ENCODE data around the gene H3-3A. TPM values are rescaled to one million over a fixed set of nuclear protein-coding genes. Genes with fewer than 3 reads are reported as not detected.
A peak's percentile ranks its signal among the peaks of the same experiment; 100 is the strongest.

The H3-3A gene
- total RNA-seq, 1 experiment from 2014 or later: 894 TPM

DNA sequence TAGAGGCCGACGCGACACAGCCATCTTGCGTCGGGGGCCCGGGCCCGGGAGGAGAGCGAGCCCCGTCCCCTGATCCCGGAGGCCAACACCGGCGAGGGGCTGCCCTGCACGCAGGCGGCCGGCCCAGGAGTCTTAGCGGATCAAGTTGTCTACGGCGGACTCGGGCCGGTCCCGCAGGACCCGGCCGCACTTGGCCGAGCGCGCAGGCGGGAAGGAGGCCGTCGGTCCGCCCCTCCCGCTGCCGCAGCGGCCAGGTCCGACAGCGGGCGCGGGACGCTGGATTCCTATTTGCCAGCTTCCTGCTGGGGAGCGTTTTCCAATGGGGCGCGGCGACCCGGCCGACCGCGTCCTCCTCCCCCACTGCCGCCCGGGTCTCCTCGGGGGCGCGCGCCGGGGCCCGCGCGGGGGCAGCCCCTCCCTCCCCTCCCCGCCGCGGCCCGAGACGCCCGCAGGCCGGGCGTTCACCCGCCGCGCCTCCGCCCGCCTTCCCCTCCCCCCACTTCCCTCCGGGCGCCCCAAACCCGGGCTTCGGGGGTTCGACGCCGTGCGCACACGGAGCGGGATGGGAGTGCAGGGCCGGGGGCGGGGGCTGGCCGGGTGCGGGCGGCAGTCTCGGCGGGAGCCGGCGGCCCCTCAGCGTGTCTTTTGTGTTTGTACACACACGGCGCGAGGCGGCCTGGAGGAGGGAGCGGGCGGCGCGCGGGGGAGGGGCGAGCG lies 517 bp upstream of the H3-3A start (continued):
- TF ChIP-seq, protein P1, sequence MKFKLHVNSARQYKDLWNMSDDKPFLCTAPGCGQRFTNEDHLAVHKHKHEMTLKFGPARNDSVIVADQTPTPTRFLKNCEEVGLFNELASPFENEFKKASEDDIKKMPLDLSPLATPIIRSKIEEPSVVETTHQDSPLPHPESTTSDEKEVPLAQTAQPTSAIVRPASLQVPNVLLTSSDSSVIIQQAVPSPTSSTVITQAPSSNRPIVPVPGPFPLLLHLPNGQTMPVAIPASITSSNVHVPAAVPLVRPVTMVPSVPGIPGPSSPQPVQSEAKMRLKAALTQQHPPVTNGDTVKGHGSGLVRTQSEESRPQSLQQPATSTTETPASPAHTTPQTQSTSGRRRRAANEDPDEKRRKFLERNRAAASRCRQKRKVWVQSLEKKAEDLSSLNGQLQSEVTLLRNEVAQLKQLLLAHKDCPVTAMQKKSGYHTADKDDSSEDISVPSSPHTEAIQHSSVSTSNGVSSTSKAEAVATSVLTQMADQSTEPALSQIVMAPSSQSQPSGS (CRISPR knock-in tag; IDR thresholded peaks at IDR 0.05; ENCODE audit: borderline replicate concordance, low read depth): no peak
- TF ChIP-seq CREM (CRISPR knock-in tag; IDR thresholded peaks at IDR 0.05) (no peak), ZNF232 (CRISPR knock-in tag; IDR thresholded peaks at IDR 0.05) (peak; percentile 76; the same call in 1 of the 2 replicates), OVOL2 (CRISPR knock-in tag; IDR thresholded peaks at IDR 0.05; ENCODE audit: borderline replicate concordance) (no peak), ZNF423 (CRISPR knock-in tag; IDR thresholded peaks at IDR 0.05) (no peak), NR3C1 (CRISPR knock-in tag; conservative IDR thresholded peaks at IDR 0.05; ENCODE audit: low read depth) (0 out of 2 replicates have a peak, but pooled peaks have one; percentile 48), NFATC4 (CRISPR knock-in tag; IDR thresholded peaks at IDR 0.05) (no peak), GTF2I (CRISPR knock-in tag; conservative IDR thresholded peaks at IDR 0.05) (no peak), NR1H2 (CRISPR knock-in tag; IDR thresholded peaks at IDR 0.05) (no peak), RELA (CRISPR knock-in tag; IDR thresholded peaks at IDR 0.05; ENCODE audit: borderline replicate concordance) (no peak), ZNF671 (CRISPR knock-in tag; IDR thresholded peaks at IDR 0.05) (no peak)
- TF ChIP-seq, protein P2, sequence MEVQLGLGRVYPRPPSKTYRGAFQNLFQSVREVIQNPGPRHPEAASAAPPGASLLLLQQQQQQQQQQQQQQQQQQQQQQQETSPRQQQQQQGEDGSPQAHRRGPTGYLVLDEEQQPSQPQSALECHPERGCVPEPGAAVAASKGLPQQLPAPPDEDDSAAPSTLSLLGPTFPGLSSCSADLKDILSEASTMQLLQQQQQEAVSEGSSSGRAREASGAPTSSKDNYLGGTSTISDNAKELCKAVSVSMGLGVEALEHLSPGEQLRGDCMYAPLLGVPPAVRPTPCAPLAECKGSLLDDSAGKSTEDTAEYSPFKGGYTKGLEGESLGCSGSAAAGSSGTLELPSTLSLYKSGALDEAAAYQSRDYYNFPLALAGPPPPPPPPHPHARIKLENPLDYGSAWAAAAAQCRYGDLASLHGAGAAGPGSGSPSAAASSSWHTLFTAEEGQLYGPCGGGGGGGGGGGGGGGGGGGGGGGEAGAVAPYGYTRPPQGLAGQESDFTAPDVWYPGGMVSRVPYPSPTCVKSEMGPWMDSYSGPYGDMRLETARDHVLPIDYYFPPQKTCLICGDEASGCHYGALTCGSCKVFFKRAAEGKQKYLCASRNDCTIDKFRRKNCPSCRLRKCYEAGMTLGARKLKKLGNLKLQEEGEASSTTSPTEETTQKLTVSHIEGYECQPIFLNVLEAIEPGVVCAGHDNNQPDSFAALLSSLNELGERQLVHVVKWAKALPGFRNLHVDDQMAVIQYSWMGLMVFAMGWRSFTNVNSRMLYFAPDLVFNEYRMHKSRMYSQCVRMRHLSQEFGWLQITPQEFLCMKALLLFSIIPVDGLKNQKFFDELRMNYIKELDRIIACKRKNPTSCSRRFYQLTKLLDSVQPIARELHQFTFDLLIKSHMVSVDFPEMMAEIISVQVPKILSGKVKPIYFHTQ (CRISPR knock-in tag; IDR thresholded peaks at IDR 0.05): no peak
- TF ChIP-seq, protein P3, sequence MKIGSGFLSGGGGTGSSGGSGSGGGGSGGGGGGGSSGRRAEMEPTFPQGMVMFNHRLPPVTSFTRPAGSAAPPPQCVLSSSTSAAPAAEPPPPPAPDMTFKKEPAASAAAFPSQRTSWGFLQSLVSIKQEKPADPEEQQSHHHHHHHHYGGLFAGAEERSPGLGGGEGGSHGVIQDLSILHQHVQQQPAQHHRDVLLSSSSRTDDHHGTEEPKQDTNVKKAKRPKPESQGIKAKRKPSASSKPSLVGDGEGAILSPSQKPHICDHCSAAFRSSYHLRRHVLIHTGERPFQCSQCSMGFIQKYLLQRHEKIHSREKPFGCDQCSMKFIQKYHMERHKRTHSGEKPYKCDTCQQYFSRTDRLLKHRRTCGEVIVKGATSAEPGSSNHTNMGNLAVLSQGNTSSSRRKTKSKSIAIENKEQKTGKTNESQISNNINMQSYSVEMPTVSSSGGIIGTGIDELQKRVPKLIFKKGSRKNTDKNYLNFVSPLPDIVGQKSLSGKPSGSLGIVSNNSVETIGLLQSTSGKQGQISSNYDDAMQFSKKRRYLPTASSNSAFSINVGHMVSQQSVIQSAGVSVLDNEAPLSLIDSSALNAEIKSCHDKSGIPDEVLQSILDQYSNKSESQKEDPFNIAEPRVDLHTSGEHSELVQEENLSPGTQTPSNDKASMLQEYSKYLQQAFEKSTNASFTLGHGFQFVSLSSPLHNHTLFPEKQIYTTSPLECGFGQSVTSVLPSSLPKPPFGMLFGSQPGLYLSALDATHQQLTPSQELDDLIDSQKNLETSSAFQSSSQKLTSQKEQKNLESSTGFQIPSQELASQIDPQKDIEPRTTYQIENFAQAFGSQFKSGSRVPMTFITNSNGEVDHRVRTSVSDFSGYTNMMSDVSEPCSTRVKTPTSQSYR (CRISPR knock-in tag; IDR thresholded peaks at IDR 0.05): no peak
- TF ChIP-seq, protein P4, sequence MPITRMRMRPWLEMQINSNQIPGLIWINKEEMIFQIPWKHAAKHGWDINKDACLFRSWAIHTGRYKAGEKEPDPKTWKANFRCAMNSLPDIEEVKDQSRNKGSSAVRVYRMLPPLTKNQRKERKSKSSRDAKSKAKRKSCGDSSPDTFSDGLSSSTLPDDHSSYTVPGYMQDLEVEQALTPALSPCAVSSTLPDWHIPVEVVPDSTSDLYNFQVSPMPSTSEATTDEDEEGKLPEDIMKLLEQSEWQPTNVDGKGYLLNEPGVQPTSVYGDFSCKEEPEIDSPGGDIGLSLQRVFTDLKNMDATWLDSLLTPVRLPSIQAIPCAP (CRISPR knock-in tag; IDR thresholded peaks at IDR 0.05): no peak
- TF ChIP-seq, protein P5, sequence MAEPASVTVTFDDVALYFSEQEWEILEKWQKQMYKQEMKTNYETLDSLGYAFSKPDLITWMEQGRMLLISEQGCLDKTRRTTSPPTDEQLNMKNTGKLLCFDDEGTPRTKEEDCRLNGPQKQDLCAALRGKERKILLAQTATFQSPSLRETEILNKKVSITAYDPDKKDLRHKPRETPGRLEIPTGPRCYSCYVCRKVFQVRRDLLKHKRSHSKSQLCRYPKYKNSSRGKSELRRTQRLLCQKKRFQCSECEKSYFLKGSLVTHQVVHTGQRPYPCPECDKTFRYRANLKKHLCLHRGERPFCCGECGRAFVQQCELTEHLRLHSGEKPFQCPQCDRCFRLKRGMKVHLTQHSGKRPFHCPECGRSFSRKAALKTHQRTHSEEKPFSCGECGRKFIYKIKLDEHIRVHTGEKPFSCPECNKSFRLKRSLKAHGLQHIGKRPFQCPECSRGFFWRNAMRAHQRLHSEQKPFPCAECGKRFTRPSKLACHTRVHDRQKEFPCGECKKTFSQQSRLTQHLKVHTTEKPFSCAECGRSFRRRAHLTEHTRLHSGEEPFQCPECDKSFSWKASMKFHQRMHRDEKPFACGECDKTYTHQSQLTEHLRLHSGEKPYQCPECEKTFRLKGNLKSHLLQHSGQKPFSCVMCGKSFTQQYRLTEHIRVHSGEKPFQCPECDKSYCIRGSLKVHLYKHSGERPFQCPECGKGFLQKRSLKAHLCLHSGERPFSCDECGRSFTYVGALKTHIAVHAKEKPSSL (CRISPR knock-in tag; conservative IDR thresholded peaks at IDR 0.05): no peak
- TF ChIP-seq, protein P6, sequence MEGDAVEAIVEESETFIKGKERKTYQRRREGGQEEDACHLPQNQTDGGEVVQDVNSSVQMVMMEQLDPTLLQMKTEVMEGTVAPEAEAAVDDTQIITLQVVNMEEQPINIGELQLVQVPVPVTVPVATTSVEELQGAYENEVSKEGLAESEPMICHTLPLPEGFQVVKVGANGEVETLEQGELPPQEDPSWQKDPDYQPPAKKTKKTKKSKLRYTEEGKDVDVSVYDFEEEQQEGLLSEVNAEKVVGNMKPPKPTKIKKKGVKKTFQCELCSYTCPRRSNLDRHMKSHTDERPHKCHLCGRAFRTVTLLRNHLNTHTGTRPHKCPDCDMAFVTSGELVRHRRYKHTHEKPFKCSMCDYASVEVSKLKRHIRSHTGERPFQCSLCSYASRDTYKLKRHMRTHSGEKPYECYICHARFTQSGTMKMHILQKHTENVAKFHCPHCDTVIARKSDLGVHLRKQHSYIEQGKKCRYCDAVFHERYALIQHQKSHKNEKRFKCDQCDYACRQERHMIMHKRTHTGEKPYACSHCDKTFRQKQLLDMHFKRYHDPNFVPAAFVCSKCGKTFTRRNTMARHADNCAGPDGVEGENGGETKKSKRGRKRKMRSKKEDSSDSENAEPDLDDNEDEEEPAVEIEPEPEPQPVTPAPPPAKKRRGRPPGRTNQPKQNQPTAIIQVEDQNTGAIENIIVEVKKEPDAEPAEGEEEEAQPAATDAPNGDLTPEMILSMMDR (IDR thresholded peaks at IDR 0.05): no peak
- TF ChIP-seq, protein P7, sequence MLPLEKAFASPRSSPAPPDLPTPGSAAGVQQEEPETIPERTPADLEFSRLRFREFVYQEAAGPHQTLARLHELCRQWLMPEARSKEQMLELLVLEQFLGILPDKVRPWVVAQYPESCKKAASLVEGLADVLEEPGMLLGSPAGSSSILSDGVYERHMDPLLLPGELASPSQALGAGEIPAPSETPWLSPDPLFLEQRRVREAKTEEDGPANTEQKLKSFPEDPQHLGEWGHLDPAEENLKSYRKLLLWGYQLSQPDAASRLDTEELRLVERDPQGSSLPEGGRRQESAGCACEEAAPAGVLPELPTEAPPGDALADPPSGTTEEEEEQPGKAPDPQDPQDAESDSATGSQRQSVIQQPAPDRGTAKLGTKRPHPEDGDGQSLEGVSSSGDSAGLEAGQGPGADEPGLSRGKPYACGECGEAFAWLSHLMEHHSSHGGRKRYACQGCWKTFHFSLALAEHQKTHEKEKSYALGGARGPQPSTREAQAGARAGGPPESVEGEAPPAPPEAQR (CRISPR knock-in tag; IDR thresholded peaks at IDR 0.05): no peak
- TF ChIP-seq, protein P8, sequence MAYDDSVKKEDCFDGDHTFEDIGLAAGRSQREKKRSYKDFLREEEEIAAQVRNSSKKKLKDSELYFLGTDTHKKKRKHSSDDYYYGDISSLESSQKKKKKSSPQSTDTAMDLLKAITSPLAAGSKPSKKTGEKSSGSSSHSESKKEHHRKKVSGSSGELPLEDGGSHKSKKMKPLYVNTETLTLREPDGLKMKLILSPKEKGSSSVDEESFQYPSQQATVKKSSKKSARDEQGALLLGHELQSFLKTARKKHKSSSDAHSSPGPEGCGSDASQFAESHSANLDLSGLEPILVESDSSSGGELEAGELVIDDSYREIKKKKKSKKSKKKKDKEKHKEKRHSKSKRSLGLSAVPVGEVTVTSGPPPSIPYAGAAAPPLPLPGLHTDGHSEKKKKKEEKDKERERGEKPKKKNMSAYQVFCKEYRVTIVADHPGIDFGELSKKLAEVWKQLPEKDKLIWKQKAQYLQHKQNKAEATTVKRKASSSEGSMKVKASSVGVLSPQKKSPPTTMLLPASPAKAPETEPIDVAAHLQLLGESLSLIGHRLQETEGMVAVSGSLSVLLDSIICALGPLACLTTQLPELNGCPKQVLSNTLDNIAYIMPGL (CRISPR knock-in tag; IDR thresholded peaks at IDR 0.05): peak; percentile 90; the same call in 1 of the 2 replicates
- TF ChIP-seq, protein P9, sequence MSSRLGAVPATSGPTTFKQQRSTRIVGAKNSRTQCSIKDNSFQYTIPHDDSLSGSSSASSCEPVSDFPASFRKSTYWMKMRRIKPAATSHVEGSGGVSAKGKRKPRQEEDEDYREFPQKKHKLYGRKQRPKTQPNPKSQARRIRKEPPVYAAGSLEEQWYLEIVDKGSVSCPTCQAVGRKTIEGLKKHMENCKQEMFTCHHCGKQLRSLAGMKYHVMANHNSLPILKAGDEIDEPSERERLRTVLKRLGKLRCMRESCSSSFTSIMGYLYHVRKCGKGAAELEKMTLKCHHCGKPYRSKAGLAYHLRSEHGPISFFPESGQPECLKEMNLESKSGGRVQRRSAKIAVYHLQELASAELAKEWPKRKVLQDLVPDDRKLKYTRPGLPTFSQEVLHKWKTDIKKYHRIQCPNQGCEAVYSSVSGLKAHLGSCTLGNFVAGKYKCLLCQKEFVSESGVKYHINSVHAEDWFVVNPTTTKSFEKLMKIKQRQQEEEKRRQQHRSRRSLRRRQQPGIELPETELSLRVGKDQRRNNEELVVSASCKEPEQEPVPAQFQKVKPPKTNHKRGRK (CRISPR knock-in tag; IDR thresholded peaks at IDR 0.05; ENCODE audit: borderline replicate concordance): no peak

All from WTC11 (cell line).